ENCODE results near the gene OR9Q1.

OR9Q1 gene

DNA sequence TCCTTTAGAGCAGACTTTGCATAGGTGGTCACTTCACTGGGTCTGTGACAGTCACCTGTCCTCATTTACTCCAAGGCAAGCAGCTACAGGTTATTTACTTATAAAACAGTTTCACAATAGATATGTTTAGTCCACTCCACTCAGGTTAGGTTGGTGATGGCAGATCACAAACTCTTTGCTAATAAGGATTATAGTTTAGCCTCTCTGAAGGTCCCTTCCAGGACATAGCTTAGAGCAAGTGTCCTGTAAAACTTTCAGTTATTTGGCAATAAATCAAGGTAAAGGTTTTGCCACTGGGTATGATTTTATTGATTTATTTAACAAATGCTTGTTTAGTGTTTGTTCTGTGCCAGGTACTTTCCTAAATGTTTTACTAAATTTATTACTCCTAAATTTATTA is 15.9 kb downstream of the OR9Q1 start:
- no peaks in the 10 kb centered on the region for H3K27me3 ChIP-seq
- H3K9me3 ChIP-seq: no peaks in the 10 kb centered on the region
- TF ChIP-seq, protein P1, sequence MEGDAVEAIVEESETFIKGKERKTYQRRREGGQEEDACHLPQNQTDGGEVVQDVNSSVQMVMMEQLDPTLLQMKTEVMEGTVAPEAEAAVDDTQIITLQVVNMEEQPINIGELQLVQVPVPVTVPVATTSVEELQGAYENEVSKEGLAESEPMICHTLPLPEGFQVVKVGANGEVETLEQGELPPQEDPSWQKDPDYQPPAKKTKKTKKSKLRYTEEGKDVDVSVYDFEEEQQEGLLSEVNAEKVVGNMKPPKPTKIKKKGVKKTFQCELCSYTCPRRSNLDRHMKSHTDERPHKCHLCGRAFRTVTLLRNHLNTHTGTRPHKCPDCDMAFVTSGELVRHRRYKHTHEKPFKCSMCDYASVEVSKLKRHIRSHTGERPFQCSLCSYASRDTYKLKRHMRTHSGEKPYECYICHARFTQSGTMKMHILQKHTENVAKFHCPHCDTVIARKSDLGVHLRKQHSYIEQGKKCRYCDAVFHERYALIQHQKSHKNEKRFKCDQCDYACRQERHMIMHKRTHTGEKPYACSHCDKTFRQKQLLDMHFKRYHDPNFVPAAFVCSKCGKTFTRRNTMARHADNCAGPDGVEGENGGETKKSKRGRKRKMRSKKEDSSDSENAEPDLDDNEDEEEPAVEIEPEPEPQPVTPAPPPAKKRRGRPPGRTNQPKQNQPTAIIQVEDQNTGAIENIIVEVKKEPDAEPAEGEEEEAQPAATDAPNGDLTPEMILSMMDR (IDR thresholded peaks at IDR 0.05): no peak
- H3K4me3 ChIP-seq (ENCODE audit: low read depth in 1 of 2, low read length in 1 of 2): no peak overlapping the region
- no peak overlapping the region for H3K27ac ChIP-seq
- H3K36me3 ChIP-seq: no peaks in the 10 kb centered on the region
- no peaks in the 10 kb centered on the region for H3K4me1 ChIP-seq (ENCODE audit: control insufficient read depth in 1 of 2, insufficient read depth in 1 of 2, low read depth in 1 of 2, low read length in 1 of 2)

DNA sequence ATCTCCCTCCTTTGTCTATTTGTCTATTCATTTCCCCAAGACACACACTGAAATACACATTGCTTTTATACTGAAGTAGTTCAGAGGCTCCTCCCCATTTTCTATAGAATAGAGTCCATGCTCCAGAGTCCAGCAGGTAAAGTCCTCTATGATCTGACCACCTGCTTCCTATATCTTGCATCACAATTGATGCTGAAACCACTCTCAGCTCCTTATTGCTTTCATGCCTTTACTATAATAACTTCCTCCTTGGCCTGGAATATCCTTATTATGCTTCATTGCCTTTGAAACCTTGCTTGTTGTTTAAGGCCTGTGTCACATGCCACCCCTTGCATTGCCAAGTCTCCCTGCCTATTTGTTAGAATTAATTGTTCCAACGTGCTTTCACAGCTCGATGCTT is 19.7 kb downstream of the OR9Q1 start:
- no peak overlapping the region for H3K4me3 ChIP-seq (ENCODE audit: low read depth in 1 of 2, low read length in 1 of 2)
- no peaks in the 10 kb centered on the region for H3K4me1 ChIP-seq (ENCODE audit: control insufficient read depth in 1 of 2, insufficient read depth in 1 of 2, low read depth in 1 of 2, low read length in 1 of 2)
- H3K9me3 ChIP-seq: no peaks in the 10 kb centered on the region
- no peak overlapping the region for H3K27ac ChIP-seq
- H3K27me3 ChIP-seq: no peaks in the 10 kb centered on the region
- H3K36me3 ChIP-seq: no peaks in the 10 kb centered on the region
- TF ChIP-seq, protein P1 (IDR thresholded peaks at IDR 0.05): no peak

DNA sequence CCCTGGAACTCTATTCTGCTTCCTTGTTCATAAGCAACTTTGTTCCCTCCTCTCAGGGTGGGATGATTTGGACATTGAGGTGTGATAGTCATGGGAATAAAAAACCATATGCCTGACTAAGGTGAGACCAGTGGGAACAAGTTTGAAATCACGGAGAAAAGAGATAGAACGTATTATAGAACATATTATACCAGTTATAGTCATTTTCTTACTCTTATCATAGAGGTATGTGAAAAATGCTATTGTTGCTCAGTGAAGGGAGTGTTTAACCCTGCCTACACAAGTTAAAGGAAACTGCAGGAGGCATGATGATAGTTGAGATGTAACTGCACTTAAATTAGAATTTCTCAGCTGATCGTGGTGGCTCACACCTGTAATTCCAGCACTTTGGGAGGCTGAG is 22.6 kb downstream of the OR9Q1 start:
- H3K9me3 ChIP-seq: no peaks in the 10 kb centered on the region
- no peaks in the 10 kb centered on the region for H3K27me3 ChIP-seq
- H3K36me3 ChIP-seq: no peaks in the 10 kb centered on the region
- no peak overlapping the region for H3K27ac ChIP-seq
- TF ChIP-seq, protein P1 (IDR thresholded peaks at IDR 0.05): no peak
- no peak overlapping the region for H3K4me3 ChIP-seq (ENCODE audit: low read depth in 1 of 2, low read length in 1 of 2)
- H3K4me1 ChIP-seq (ENCODE audit: control insufficient read depth in 1 of 2, insufficient read depth in 1 of 2, low read depth in 1 of 2, low read length in 1 of 2): no peaks in the 10 kb centered on the region

DNA sequence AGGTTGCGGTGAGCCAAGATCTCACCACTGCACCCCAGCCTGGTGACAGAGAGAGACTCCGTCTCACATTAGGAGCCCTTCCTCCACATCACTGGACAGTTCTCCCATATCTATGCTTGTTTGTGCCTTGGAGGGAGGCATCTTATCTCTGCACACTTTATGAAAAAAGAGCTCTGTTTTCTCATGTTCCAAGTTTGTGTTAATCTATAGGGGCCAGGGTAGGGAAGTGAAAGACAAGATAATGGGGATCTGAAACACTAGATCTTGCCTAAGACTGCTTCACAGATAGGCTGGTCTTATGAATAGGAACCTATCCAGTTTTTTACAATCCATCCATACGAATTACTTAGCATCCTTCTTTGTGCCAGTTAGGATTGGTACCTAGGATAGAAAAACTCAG is 24.1 kb downstream of the OR9Q1 start:
- H3K9me3 ChIP-seq: no peaks in the 10 kb centered on the region
- TF ChIP-seq, protein P1 (IDR thresholded peaks at IDR 0.05): no peak
- no peaks in the 10 kb centered on the region for H3K27me3 ChIP-seq
- H3K4me1 ChIP-seq (ENCODE audit: control insufficient read depth in 1 of 2, insufficient read depth in 1 of 2, low read depth in 1 of 2, low read length in 1 of 2): no peaks in the 10 kb centered on the region
- H3K36me3 ChIP-seq: no peaks in the 10 kb centered on the region
- H3K27ac ChIP-seq: no peak overlapping the region
- H3K4me3 ChIP-seq (ENCODE audit: low read depth in 1 of 2, low read length in 1 of 2): no peak overlapping the region

DNA sequence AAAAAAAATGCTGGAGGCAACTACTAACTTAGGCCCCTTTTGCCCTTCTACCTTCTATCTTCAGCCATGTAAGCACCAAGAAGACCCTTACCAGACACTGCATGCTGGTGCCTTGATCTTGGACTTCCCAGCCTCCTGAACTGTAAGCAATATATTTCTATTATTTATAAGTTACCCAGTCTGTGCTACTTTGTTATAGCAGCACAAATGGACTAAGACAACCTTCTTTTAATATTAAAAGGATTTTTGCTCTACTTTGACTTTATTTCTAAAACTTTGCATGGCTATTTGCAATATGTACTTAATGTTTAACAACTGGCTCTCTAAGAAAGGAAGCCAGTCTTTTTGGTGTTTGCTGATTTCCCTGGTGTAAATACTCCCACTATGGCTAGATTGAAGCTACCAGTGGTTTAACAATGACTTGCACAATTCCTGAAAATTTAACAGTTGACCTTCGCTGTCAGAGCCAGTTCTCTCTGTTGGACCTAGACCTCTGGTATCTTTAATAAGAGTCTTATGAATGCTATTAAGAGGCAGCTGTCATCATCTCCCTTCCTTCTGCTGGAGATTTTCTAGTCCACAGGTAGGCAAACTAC is 32.2 kb downstream of the OR9Q1 start:
- TF ChIP-seq, protein P1 (IDR thresholded peaks at IDR 0.05): no peak
- H3K4me1 ChIP-seq (ENCODE audit: control insufficient read depth in 1 of 2, insufficient read depth in 1 of 2, low read depth in 1 of 2, low read length in 1 of 2): no peaks in the 10 kb centered on the region
- no peaks in the 10 kb centered on the region for H3K9me3 ChIP-seq
- H3K4me3 ChIP-seq (ENCODE audit: low read depth in 1 of 2, low read length in 1 of 2): no peak overlapping the region
- H3K27me3 ChIP-seq: peaks cover 3% of the 10 kb centered on the region
- H3K36me3 ChIP-seq: no peaks in the 10 kb centered on the region
- H3K27ac ChIP-seq: no peak overlapping the region

DNA sequence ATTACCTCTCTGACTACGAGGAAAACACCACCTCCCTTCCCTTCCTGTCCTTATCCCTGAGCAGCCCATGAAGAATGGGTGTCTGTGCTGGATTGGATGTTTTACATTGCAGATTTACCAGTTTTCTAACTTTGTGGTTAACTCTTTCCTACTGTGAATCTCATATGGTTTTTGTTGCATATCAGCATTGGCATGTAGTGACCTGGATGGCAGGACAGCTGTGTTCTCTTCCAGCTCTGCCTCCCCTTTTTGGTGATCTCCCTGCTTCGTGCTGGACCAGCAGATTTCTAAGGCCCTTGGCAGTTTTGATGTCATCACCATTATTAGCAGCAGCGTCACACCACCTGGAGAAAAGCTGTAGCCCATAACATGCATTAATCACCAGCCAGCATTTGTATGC is 33.8 kb downstream of the OR9Q1 start:
- TF ChIP-seq, protein P1 (IDR thresholded peaks at IDR 0.05): no peak
- Histone ChIP-seq H3K27me3 (peaks cover 3% of the 10 kb centered on the region), H3K27ac (no peak overlapping the region), H3K9me3 (no peaks in the 10 kb centered on the region), H3K4me1 (ENCODE audit: control insufficient read depth in 1 of 2, insufficient read depth in 1 of 2, low read depth in 1 of 2, low read length in 1 of 2) (no peaks in the 10 kb centered on the region), H3K4me3 (ENCODE audit: low read depth in 1 of 2, low read length in 1 of 2) (no peak overlapping the region), H3K36me3 (no peaks in the 10 kb centered on the region)
